Measurements from ENCODE around the gene PPP1R11. TPM values are rescaled to one million over a fixed set of nuclear protein-coding genes. Genes with fewer than 3 reads are reported as not detected.

Gene PPP1R11
- total and polyA plus RNA-seq, 2 of the 4 experiments (the other 2 are of a cell fraction): 15.6 to 46.0 TPM

- TF ChIP-seq USF2 (IDR thresholded peaks at IDR 0.05; ENCODE audit: low read depth, low read length) (no peak), SMC3 (IDR thresholded peaks at IDR 0.05; ENCODE audit: low read depth, low read length) (no peak), CEBPB (IDR thresholded peaks at IDR 0.05; ENCODE audit: low read depth, low read length) (no peak), FOS (IDR thresholded peaks at IDR 0.05; ENCODE audit: low read depth, low read length) (no peak), RCOR1 (IDR thresholded peaks at IDR 0.05; ENCODE audit: insufficient replicate concordance, low read length) (no peak)
Measured at GRCh38 chr6:30019819-30020218, 47.2 kb upstream of the PPP1R11 start (continued).

GRCh38 chr6:30020626-30021025, 46.4 kb upstream of the PPP1R11 start:
- H3K4ac ChIP-seq (ENCODE audit: low read depth, low read length): no peak overlapping the region
- WGBS, 2 experiments (ENCODE audit: extremely low coverage in 2 of 2, insufficient read length in 1 of 2): no CpG with 5 or more reads among the region's 1 CpG
- no peak overlapping the region for H2AFZ ChIP-seq (replicated peaks; ENCODE audit: low read length, poor library complexity)
- no peak overlapping the region for H2AK5ac ChIP-seq (ENCODE audit: low read depth, low read length)
- no peaks in the 10 kb centered on the region for H3K9me3 ChIP-seq (ENCODE audit: control insufficient read depth, insufficient read depth, low read length)
- no peaks in the 10 kb centered on the region for H4K20me1 ChIP-seq (ENCODE audit: insufficient read depth, low read length)
- ChIA-PET CTCF (no interaction called here), POLR2A (ENCODE audit: unreplicated experiment) (interaction anchor here (0.6 kb wide), 1 partner anchor 10 kb away, joined by 3 read pairs; no protein-coding TSS in a partner anchor)
- no peak overlapping the region for H2BK15ac ChIP-seq (ENCODE audit: low read depth, low read length)
- no peak overlapping the region for H3K14ac ChIP-seq (replicated peaks; ENCODE audit: low read depth, low read length)
- no peaks in the 10 kb centered on the region for H3K4me1 ChIP-seq (ENCODE audit: control insufficient read depth, insufficient read depth, low read length)
- no peak overlapping the region for H3K56ac ChIP-seq (ENCODE audit: extremely low read depth, insufficient read depth, low read length)
- H2AK9ac ChIP-seq (replicated peaks; ENCODE audit: low read depth, low read length, poor library complexity): no peak overlapping the region
- in situ Hi-C loops (cut with MboI; ENCODE audit: low sequenced_read_pairs) (loop anchor here (25.0 kb wide), 1 partner anchor 283 kb away; no protein-coding TSS in a partner anchor), intact Hi-C loops (cut with micrococcal nuclease) (loop anchor here (5.0 kb wide), 1 partner anchor 283 kb away; no protein-coding TSS in a partner anchor), dilution Hi-C loops (cut with HindIII; ENCODE audit: low sequenced_read_pairs, unreplicated experiment) (no loop called here)
- no peaks in the 10 kb centered on the region for H3K36me3 ChIP-seq (ENCODE audit: control insufficient read depth, insufficient read depth, low read length)
- no peak overlapping the region for H3K9ac ChIP-seq (ENCODE audit: low read depth, low read length)
- H2BK120ac ChIP-seq (ENCODE audit: low read depth, low read length): no peak overlapping the region
- BruUV-seq (replicated peaks): no TSS peak
- no peak overlapping the region for H3K4me3 ChIP-seq (ENCODE audit: insufficient read depth, low read depth, low read length)
- ATAC-seq (ENCODE audit: low read depth) (no peak), DNase-seq (no peak)
- no peak overlapping the region for H4K5ac ChIP-seq (ENCODE audit: low read depth, low read length)
- H2BK20ac ChIP-seq (ENCODE audit: low read depth, low read length): no peak overlapping the region
- no peak overlapping the region for H4K91ac ChIP-seq (ENCODE audit: insufficient read depth, low read depth, low read length)
- H3K27me3 ChIP-seq (ENCODE audit: control insufficient read depth, insufficient read depth, low read length): no peaks in the 10 kb centered on the region
- H3K27ac ChIP-seq (ENCODE audit: insufficient read depth, low read length): no peak overlapping the region
- H2BK5ac ChIP-seq (ENCODE audit: low read depth, low read length, poor library complexity, severe bottlenecking): no peak overlapping the region
- no peak overlapping the region for H3K23ac ChIP-seq (ENCODE audit: low read depth, low read length)
- no peak overlapping the region for H4K8ac ChIP-seq (ENCODE audit: low read depth in 2 of 2, low read length in 2 of 2)
- no peaks in the 10 kb centered on the region for H3K79me1 ChIP-seq (ENCODE audit: low read depth in 1 of 2, low read length in 2 of 2)
- no peaks in the 10 kb centered on the region for H3K9me1 ChIP-seq (ENCODE audit: insufficient read depth, low read length)
- no peak overlapping the region for H3K18ac ChIP-seq (ENCODE audit: low read depth, low read length)
- H3K4me2 ChIP-seq (ENCODE audit: low read depth, low read length): no peak overlapping the region
- no peak for TF ChIP-seq BHLHE40 (IDR thresholded peaks at IDR 0.05; ENCODE audit: low read depth, low read length)
- no peak for TF ChIP-seq SMC3 (IDR thresholded peaks at IDR 0.05; ENCODE audit: low read depth, low read length)
- no peak for TF ChIP-seq FOS (IDR thresholded peaks at IDR 0.05; ENCODE audit: low read depth, low read length)
- no peak for TF ChIP-seq CTCF (conservative IDR thresholded peaks at IDR 0.05; ENCODE audit: low read depth, low read length)
- no peak for TF ChIP-seq ELK1 (IDR thresholded peaks at IDR 0.05; ENCODE audit: borderline replicate concordance, low read depth, low read length)
- no peak for TF ChIP-seq MAZ (IDR thresholded peaks at IDR 0.05; ENCODE audit: borderline replicate concordance, low read depth, low read length)
- TF ChIP-seq RFX5 (IDR thresholded peaks at IDR 0.05; ENCODE audit: low read depth, low read length): no peak
- no peak for TF ChIP-seq CEBPB (IDR thresholded peaks at IDR 0.05; ENCODE audit: low read depth, low read length)
- TF ChIP-seq POLR2A (IDR thresholded peaks at IDR 0.05; ENCODE audit: low read depth, low read length): no peak
- no peak for TF ChIP-seq CHD1 (IDR thresholded peaks at IDR 0.05; ENCODE audit: low read depth, low read length)
- TF ChIP-seq MXI1 (IDR thresholded peaks at IDR 0.05; ENCODE audit: borderline replicate concordance, low read depth, low read length): no peak
- TF ChIP-seq RCOR1 (IDR thresholded peaks at IDR 0.05; ENCODE audit: insufficient replicate concordance, low read length): no peak
- TF ChIP-seq NFE2L2 (IDR thresholded peaks at IDR 0.05; ENCODE audit: low read depth, low read length): no peak

All from IMR-90 (cell line).